ENCODE measurements around the gene CDKAL1. TPM values are rescaled to one million over a fixed set of nuclear protein-coding genes. Genes with fewer than 3 reads are reported as not detected.

The CDKAL1 gene
- total and polyA plus RNA-seq, 2 of the 13 experiments (the other 11 are each of a cell fraction or from before 2014, with no cell fraction given) = 9.5 to 27.7 TPM

GRCh38 chr6:21039926-21040325, 505.7 kb downstream of the CDKAL1 start:
- no peak for ATAC-seq
- Histone ChIP-seq H3K9me3 (ENCODE audit: low read length) (no peaks in the 10 kb centered on the region), H3K79me2 (ENCODE audit: insufficient read depth, low read length) (no peaks in the 10 kb centered on the region), H3K4me1 (ENCODE audit: insufficient read depth, low read length) (peaks cover 4% of the 10 kb centered on the region), H3K36me3 (replicated peaks in 1 of 2; ENCODE audit: control insufficient read depth in 1 of 2, insufficient read depth in 2 of 2, low read length in 2 of 2) (no peaks in the 10 kb centered on the region), H3K9ac (ENCODE audit: insufficient read depth, low read depth, low read length) (no peak overlapping the region), H3K4me3 (replicated peaks in 1 of 3; ENCODE audit: insufficient read depth in 1 of 3, low read depth in 2 of 3, low read length in 3 of 3) (no peak overlapping the region), H3K4me2 (ENCODE audit: low read depth, low read length) (no peak overlapping the region), H3K27me3 (ENCODE audit: control insufficient read depth in 1 of 2, insufficient read depth in 2 of 2, low read length in 2 of 2) (no peaks in the 10 kb centered on the region), H3K27ac (ENCODE audit: extremely low read length, insufficient read depth, low read length) (no peak overlapping the region), H4K20me1 (ENCODE audit: insufficient read depth, low read length) (no peaks in the 10 kb centered on the region), H2AFZ (ENCODE audit: low read length) (no peak overlapping the region)
- BruUV-seq (replicated peaks) = no TSS peak
- no peak for TF ChIP-seq ZBTB7A (CRISPR knock-in tag; IDR thresholded peaks at IDR 0.05)
- no peak for TF ChIP-seq ZNF678 (CRISPR knock-in tag; IDR thresholded peaks at IDR 0.05)
- no peak for TF ChIP-seq ZKSCAN1 (IDR thresholded peaks at IDR 0.05; ENCODE audit: low read length)
- no peak for TF ChIP-seq ZNF317 (CRISPR knock-in tag; IDR thresholded peaks at IDR 0.05)
- no peak for TF ChIP-seq ZNF496 (CRISPR knock-in tag; IDR thresholded peaks at IDR 0.05; ENCODE audit: insufficient replicate concordance)
- WGBS (ENCODE audit: low lambda C conversion rate) = 97% methylated on average over 7 of the region's 7 CpGs
- no peak for DNase-seq (ENCODE audit: low spot score)
- ChIA-PET CTCF (ENCODE audit: low intra/inter-chr PET ratio, low total read pairs) (no interaction called here), POLR2A (interaction anchor here (1.2 to 2.0 kb wide), 2 partner anchors 9 to 17 kb away, joined by 3 to 5 read pairs; no protein-coding TSS in a partner anchor)
- FAIRE-seq = no peak
- intact Hi-C loops (cut with micrococcal nuclease; ENCODE audit: unreplicated experiment) = no loop called here
- in situ Hi-C loops (cut with HindIII; ENCODE audit: extremely low pct_ligation_motif_present, low pct_unique_long_range_greater_than_20kb) = no loop called here

- no peaks in the 10 kb centered on the region for H3K79me2 ChIP-seq (ENCODE audit: insufficient read depth, low read length)
- H3K27ac ChIP-seq (ENCODE audit: extremely low read length, insufficient read depth, low read length) = peak overlapping the region; percentile 11
- ChIA-PET POLR2A (interaction anchor here (0.7 to 2.1 kb wide), 3 partner anchors 12 to 22 kb away, joined by 3 to 9 read pairs (median 3); no protein-coding TSS in a partner anchor), CTCF (ENCODE audit: low intra/inter-chr PET ratio, low total read pairs) (no interaction called here)
- ATAC-seq (peak; percentile 97), FAIRE-seq (peak; percentile 47), DNase-seq (ENCODE audit: low spot score) (peak; percentile 81)
- in situ Hi-C loops (cut with HindIII; ENCODE audit: extremely low pct_ligation_motif_present, low pct_unique_long_range_greater_than_20kb) = no loop called here
- WGBS (ENCODE audit: low lambda C conversion rate) = 31% methylated on average over 5 of the region's 5 CpGs
- peaks cover 27% of the 10 kb centered on the region for H3K4me1 ChIP-seq (ENCODE audit: insufficient read depth, low read length)
- H3K4me3 ChIP-seq (replicated peaks in 1 of 3; ENCODE audit: insufficient read depth in 1 of 3, low read depth in 2 of 3, low read length in 3 of 3) = no peak overlapping the region
- H3K36me3 ChIP-seq (replicated peaks in 1 of 2; ENCODE audit: control insufficient read depth in 1 of 2, insufficient read depth in 2 of 2, low read length in 2 of 2) = no peaks in the 10 kb centered on the region
- H4K20me1 ChIP-seq (ENCODE audit: insufficient read depth, low read length) = no peaks in the 10 kb centered on the region
- H3K9ac ChIP-seq (ENCODE audit: insufficient read depth, low read depth, low read length) = no peak overlapping the region
- intact Hi-C loops (cut with micrococcal nuclease; ENCODE audit: unreplicated experiment) = no loop called here
- H2AFZ ChIP-seq (ENCODE audit: low read length) = no peak overlapping the region
- no TSS peak for BruUV-seq (replicated peaks)
- H3K27me3 ChIP-seq (ENCODE audit: control insufficient read depth in 1 of 2, insufficient read depth in 2 of 2, low read length in 2 of 2) = no peaks in the 10 kb centered on the region
- peak overlapping the region; percentile 36 for H3K4me2 ChIP-seq (ENCODE audit: low read depth, low read length)
- no peaks in the 10 kb centered on the region for H3K9me3 ChIP-seq (ENCODE audit: low read length)
- TF ChIP-seq ZNF503 (CRISPR knock-in tag; IDR thresholded peaks at IDR 0.05) = no peak
- no peak for TF ChIP-seq ZNF709 (CRISPR knock-in tag; IDR thresholded peaks at IDR 0.05)
- no peak for TF ChIP-seq NCOA5 (CRISPR knock-in tag; IDR thresholded peaks at IDR 0.05)
- no peak for TF ChIP-seq ZNF468 (CRISPR knock-in tag; IDR thresholded peaks at IDR 0.05)
- TF ChIP-seq RFXANK (CRISPR knock-in tag; IDR thresholded peaks at IDR 0.05) = no peak
- TF ChIP-seq ZNF280D (CRISPR knock-in tag; IDR thresholded peaks at IDR 0.05) = 0 out of 2 replicates have a peak, but pooled peaks have one; percentile 37
- TF ChIP-seq PREB (CRISPR knock-in tag; IDR thresholded peaks at IDR 0.05) = no peak
- TF ChIP-seq ZNF883 (CRISPR knock-in tag; IDR thresholded peaks at IDR 0.05; ENCODE audit: not compliant biosample characterization) = no peak
- TF ChIP-seq CEBPG (CRISPR knock-in tag; IDR thresholded peaks at IDR 0.05) = peak; percentile 83
These were observed 511.0 kb downstream of the CDKAL1 start for GRCh38 chr6:21045135-21045700.
